GM21825 (cell line): Measurements from ENCODE around the gene TMEM183A.

Source experiments
- ATAC-seq: cut with Tn5 transposase; IDR thresholded peaks from one replicate; pipeline ENCODE4 v1.9.1; 2021; ENCODE audit warnings: mild to moderate bottlenecking, moderate library complexity; ENCODE audit not compliant: unreplicated experiment

The TMEM183A gene

DNA sequence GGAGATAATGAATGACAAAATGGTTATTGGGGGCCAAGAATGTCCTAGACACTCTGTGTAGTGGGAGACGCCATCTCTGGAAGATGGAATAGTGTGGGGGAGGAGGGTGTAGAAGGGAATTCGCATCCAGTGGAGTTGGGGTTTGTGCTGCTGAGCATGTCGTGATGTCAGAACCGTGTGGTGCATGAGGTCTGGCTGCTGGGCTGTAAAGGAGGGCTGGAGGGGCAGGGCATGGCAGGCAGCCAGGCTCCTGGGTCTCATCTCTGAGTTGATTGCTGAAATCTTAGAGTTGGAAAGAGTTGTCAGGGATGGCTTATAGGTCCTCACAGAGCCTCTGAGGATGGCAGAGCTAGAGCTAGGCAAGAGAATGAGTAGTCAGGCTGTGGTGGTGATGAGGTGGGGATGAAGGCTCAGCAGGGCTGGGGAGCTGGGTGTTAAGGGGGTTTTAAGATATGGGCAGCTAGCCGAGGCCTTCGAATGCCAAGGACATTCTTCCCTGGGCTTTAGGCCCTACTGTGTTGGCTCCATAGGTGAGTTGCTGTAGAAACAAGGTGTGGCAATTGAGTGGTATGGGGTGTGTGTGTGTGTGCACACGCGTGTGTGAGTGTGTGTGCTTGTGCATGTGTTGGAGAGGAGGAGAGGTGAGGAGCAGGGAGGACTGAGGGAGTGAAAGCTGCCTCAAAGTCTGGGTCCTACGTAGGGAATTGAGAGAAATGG lies 21.1 kb downstream of the TMEM183A start:
- no peak for ATAC-seq

DNA sequence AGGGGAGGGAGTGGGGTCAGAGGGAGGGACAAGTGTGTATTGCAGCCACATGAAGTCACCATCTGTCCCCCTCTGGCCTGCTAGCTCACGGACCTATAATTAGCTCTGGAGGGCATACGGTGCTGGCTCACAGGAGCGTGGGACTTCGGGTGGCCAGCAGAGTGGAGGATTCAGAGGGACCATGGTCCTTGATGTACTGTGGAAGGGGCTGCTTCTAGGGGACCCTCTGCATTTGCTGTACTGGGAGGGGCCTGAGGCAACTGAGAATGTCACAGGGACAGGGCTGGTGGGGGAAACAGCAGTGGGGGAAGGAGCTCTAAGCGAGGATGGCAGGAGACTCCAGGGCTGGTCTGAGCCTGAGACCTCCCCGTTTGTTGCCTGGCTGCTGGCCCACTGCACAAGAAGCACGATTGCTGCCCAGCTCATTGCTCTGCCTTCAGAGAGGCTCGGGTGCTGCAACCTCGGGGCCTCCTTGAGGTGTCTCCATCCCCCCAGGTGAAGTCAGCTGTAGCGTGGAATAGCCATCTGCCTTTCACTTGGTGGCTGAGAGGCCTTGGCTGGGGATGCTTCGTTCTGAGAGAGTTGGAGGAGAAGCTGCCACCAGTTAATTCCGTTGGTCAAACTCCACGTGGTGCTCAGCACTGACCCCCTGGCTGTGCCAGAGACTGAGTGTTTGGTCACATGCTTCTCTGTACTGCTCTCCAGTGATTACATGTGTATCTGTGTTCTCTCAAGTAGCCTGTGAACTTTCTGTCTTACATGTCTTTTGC lies 21.8 kb downstream of the TMEM183A start:
- ATAC-seq, result no peak

DNA sequence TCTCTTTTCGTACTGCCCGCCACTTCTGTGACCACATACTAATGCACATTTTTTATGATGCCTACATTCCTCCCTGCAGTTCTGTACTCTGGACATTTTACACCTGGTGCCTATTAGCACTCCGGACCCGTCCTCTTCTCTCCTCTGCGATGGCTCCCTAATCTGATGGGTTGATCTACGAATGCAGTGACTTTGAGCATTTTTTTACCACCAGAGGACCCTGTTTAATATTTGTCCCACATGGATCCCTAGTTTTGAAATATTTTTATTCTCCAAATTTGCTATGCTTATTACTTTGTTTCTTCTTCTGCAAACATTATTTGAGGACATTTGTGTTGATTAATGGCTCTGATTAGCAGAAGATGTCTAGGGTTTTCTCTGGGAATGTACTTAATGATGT lies 24.3 kb downstream of the TMEM183A start:
- ATAC-seq, result no peak

DNA sequence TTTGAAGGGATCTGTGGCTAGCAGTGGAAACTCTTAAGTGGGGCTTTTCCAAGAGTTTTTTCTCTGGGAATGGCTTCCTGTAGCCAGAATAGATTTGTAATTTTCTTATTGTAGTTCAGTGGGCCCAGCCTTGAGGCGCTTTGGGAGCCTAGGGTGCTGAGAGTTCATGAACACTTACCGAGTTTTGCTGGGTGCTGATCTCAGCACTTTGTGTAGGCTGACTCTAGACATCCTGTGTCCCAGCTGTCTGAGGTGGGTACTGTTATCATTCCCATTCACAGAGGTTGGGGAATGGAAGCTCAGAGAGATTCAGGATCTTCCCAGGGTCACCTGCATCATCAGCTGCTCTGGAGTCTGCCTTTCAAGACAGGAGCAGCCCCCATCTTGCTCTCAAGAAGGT lies 26.1 kb downstream of the TMEM183A start:
- no peak for ATAC-seq

DNA sequence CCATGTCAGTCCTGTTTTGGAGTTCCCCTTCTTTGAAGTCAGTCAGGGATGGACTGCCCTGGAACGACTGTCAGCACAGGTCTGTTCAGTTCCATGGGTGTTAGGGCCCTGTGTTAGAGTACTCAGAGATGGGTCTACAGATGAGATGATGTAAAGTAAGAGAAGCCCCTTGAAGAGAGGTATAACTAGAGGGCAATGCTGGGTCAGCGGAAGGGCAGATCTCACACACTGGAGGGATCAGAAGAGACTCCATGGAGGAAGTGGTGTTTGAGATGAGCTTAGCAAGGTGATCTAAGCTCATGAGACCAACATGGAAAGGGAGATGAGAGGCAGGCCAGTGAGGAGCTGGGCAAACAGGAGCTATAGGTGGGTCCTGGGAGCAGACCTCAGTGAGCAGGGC lies 26.7 kb downstream of the TMEM183A start:
- no peak for ATAC-seq

DNA sequence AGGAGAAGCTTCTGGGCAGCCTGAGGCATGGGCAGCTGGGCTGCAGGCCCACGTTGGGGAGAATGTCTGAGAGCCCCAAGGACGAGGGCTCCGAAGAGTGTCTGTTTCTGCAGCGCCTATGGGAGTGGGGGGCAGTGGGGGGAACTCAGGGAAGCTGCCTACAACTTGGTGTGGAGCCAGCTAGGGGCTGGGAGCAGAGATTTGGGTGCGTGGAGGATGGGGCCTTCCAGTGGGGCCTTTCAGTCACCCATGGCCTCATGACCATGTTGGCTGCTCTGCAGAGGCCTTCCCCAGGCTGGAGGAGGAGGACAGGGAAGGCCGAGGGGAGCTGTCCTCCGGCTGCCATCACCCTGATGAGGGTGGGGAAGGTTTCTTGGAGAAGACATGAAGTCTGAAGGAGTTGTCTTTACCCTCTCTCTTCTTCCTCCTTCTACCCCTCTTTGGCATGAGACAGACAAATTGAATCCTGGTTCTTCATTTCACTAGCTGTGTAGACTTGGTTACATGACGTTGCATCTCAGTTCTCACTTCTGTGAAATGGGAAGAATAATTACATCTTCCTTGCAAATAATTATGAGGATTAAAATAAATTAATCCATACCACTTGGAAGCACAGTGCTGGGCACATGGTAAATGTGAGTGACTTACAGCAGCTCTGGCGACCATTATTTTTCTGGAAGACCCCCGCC lies 27.4 kb downstream of the TMEM183A start:
- ATAC-seq, result no peak

DNA sequence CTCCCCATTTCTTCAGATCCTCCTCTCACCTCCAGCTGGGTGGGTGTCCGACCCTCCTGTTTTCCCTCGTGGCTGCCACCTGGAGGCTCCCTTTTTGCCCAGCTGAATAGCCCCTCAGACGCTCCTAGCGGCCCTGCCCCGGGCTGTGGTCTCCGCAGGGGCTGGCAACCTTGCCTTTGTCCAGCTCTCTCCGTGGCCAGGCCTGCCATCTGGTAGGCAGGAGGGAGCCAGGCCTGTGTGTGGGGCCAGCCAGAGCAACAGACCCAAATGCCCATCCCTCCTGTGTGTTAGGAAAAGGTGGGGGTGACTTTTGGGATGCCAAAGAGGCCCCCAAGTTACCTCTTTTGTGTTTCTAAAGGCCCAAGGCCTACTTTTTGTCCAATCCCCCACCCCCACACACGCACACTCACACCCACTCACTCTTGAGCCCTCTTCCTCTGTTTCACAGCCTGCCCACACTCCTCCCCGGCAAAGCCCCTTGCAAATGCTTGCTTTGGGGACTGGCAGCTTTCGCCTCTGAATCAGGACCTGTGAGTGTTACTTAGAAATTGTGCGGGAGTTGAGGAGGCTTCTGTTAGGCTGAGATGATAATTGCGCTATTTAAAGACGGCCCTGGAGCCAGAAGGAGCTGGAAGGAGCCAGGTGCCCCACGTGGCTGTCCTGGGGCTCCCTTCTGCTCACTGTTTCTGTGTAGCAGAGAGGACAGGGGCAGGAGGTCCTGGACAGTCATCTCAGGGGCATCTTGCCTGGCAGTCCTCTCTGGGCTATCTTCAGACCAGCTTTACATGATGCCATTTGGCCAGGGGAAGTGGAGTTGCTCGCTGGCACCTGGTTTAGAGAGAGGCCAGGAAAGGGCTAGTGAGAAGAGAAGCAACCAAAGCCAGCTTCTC lies 28.2 kb downstream of the TMEM183A start:
- ATAC-seq, result no peak

DNA sequence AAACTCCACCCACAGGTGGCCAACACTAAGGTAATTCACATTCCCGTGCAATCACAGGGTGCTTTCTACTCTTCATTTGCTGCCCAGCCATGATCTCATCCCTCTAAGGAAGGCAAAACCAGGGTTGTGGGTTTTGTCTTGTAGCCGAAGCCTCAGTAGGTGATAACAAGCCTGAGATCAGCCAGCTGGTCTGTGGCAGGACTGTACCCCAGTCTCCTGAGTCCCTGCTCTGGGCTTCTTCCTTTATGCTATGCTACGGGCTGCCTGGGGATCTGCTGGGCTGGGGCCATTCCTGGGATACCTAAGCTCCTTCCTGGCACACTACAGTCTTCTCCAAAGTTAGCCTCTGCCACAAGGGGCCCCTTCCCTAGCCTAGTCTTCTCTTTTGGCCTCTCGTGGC lies 29.0 kb downstream of the TMEM183A start:
- ATAC-seq, result no peak

DNA sequence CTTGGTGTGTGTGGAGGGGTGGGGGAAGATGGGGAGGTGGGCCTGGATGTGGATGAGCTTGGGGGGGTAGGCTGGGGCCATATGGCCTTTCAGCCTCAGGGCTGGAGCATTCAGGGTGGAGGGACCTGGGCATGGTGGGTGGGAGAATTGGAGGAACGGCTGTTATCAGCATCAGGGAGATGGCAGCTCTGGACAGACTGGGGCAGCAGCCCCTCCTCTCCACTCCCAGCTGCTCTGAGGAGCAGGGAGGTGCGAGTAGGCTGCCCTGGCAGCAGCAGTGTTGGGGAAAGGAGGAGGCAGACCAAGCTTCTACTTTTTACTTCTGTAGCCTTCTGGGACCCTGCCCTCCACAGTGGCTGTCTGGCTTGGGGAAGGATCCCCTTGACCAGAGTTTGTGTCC lies 29.4 kb downstream of the TMEM183A start:
- no peak for ATAC-seq

DNA sequence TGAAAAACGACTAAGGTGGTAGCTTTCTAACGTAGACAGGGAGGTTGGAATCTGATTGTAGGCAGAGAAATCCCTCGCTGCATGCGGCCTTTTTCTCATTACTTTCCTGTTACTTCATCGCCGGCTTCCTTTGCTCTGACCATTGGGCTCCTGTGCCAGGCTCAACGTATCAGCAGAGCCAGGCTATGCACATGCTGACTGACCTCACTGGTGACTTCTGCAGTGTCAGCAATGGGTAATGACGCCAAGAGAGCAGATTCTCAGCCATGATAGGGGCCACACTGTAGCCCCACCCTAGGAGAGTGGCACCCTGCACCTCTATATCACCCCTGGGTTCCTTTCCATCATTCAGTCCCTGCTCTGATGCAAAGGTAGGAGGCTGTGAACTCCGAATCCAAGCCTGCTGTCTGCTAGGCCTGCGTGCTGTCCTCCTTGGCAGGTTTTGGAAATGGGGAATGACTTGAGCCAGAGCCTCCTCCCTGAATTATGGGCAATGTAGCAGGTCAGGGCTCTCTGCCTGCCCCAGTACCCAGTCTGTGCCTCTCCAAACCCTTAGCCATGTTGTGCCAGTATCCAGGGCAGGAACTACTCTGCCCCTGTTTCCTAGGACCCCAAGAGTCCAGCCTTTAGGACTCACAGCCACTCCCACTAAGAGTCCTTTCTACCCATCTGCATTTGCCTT lies 30.5 kb downstream of the TMEM183A start:
- ATAC-seq, result no peak

DNA sequence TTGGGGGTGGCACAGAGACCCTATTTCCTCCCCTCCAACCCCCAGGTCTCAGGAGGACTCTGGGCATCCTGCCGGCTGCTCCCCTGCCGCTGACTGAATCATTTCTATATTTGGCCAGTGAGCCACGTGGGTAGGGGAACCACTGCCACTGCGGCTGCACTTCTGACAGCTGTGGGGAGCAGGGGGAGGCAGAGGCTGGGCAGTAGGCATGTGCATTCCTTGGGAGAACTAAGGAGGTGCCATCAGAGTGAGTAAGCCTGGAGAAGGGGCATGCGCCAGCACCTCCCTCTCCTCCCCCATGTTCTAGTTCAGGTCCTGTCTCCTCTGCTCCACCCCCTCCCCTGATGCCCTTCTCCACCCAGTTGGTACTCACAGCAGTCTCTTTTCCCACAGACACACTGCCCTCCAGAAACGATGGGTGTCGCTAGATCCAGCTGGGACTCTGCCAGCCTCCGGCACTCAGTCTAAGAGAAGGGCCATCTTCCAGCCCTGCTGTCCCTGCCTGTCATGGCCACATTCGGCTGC lies 31.1 kb downstream of the TMEM183A start:
- peak; percentile 67 for ATAC-seq

DNA sequence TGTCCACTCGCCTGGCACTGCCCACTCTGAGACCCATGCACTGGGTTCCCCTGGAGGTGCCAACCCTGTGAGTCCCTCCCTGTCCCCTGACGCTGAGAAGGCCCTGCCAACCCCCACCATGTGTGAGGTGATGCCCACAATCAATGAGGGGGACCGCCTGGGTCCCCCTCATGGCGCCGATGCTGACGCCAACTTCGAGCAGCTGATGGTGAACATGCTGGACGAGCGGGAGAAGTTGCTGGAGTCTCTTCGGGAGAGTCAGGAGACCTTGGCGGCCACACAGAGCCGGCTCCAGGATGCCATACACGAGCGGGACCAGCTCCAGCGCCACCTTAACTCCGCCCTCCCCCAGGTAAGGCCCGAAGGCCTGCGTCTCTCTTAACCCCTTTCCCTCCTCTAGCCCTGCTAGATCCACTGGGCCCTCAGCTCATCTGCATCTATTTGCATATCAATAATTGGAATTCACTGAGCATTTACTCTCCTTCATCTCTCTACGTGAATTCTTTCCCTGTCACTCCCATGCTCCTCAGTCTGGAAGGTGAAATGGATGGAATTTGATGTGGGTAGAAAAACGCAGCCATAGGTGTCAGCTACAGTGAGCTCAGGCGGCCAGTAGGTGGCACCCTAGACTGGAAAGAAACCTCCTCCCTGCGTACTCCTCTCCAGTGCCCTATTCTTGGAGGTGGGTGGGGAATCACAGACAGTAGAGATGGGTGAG lies 31.9 kb downstream of the TMEM183A start:
- no peak for ATAC-seq

DNA sequence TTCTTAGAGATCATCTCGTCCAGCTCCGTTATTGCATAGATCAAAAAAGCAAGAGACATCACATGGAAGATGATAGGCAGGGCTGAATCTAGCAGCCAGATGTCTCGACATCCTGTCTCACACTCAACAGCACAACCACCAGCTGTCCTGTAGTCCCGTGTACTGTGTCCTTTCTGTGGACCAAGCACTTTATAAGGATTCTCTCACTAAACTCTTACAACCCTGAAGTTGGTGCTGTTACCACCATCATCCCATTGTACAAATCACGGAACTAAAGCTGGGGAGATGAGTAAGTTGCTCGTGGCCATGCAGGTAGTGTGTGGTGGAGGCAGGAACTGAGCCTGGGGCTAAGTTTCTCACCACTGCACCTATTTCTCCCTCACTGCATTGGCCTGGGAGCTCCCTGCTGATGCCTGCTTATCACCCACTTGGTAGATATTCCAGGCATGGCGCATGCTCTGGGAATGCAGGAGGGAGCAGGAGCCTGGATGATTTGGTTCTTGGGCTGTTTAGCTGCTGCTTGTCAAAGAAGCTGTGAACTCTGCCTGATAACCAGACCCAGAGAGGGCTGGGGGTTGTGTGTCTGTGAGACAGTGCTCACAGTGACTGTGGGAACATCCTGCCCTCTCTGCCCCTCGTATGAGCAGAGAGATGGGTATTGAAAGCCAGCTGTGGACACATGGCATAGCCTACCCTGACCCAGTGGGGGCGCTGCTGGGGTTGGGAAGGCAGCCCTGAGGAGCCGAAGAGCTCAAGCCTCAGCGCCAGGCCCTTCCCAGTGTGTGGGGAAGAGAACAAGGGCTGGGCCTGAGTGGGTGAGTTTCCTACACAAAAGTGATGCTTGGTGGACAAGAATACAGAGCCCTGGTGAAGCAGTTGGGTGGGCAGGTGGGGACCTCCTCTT lies 32.7 kb downstream of the TMEM183A start:
- no peak for ATAC-seq

DNA sequence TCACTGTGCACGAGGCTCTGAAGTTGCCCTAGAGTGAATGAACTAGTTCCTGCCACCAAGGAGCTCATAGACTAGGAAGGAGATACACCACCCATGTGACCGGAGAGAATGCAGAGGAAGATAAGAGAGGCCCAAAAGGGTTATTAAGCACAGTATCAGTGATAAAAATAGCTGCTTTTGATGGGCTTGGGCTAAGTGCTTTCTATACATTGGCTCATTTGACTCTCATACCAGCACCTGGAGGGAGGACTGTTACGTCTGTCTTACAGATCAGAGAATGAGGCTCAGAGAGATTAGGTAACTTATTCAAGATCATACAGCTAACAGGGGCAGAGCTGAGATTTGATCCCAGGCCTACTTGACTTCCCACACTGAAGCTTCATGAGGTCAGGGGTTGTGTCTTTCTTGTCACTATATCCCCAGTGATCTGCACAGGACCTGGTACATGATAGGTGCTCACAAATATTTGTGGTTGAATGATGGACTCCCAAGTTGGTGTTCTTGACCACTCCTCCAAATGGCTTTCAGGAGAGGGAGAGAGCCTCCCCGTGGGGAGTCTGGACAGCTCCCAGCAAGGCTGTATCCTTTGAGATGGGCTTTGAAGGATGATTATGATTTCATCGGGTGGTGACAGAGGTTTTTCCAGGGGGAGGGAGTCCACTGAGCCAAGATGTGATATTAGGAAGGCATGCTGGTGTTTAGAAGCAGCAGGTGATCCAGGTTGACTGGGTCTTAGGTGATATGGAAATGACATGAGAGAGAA lies 33.5 kb downstream of the TMEM183A start:
- ATAC-seq, result no peak

DNA sequence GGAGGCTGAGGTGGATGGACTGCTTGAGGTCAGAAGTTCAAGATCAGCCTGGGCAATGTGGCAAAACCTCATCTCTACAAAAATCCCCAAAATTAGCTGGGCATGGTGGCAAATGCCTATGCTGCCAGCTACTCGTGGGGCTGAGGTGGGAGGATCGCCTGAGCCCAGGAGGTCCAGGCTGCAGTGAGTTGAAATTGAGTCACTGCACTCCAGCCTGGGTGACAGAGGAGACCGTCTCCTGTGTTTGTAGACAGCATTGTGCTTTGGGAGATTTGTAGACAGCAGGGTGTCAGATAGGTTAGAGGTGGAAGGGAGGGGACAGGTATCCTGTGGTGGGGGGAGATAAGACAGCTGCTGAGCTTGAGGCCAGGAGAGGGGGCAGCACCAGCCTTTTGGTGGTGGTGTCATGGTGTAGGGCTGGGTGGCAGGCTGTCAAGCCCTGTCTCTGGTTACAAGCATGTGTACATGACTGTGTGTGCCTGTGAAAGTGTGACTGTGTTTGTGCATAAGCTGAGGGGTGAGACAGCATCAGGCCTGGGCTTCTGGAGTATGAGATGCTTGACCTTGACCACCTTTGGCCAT lies 34.3 kb downstream of the TMEM183A start:
- ATAC-seq, result no peak

DNA sequence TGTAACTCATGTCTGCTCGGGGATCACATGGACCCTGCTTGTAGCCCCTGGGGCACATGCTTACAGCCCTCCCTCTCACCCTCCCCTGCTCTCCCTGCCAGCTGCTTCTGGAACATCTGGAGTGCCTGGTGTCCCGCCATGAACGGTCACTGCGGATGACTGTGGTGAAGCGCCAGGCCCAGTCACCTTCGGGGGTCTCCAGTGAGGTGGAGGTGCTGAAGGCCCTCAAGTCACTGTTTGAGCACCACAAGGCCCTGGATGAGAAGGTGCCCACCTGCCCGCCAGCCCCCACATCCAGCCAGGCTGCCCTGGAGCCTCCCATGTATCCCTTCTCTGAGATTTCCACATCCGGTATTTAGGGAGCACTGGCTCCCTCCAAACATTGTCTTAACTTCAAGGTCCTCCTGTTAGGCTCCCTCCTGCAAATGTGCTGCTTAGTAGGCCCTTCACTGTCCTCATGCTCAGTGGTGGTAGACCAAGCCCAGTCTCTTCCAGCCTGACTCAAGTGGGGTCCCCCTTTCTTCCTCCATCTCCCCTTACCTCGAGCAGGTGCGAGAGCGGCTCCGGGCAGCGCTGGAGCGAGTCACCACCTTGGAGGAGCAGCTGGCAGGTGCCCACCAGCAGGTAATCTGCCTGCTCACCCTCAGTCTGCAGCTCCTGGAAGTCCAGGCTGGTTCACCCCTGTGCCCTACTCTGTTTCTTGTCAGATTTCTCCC lies 36.8 kb downstream of the TMEM183A start:
- ATAC-seq, result no peak
